CD4-positive, alpha-beta T cell treated with Interleukin-4 for 4 hours (primary cell): ENCODE data around the gene ZNF710.

Experiments used
- DNase-seq: peaks from one replicate; pipeline ENCODE4 v3.0.0-alpha.2; 2020

ZNF710 gene

DNA sequence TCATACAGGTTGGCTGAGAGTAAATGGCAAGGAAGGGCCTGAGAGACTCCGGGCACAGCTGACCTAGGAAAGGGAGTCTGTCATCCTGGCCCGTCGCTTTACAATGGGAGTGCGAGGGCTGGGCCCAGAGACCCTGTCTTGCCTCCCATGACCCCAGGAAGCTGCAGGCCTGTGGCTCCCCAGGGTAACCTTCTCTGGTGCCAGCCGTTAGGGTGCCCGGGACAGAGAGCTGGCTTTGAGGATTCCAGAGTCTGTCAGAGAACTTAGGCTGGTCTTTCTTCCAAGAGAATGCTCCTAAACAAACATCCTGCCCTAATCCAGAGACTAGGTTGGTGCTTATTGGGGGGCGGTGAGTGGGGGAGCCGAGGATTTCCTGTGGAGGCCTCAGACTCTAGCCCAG lies 18.5 kb downstream of the ZNF710 start:
- no peak for DNase-seq

GRCh38 chr15:90020021-90020735 lies 19.1 kb downstream of the ZNF710 start:
- no peak for DNase-seq

GRCh38 chr15:90020936-90021507 lies 19.9 kb downstream of the ZNF710 start:
- DNase-seq = no peak

DNA sequence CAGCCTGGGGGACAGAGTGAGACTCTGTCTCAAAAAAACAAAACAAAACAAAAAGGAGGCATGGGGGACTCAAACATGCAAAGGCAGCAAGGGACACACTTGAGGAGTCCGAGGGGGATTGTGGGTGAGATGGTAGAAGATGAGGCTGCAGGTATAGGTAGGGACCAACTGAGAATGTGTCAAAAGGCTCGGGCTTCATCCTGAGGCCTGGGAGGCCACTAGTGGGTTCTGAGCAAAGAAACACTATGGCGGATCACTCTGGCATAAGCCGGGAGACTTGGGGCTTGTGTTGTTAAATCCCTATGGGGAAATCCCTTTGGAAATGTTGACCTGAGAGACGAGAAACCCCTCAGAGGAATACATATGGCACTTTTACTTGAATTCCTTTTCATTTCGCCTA lies 21.2 kb downstream of the ZNF710 start:
- no peak for DNase-seq

DNA sequence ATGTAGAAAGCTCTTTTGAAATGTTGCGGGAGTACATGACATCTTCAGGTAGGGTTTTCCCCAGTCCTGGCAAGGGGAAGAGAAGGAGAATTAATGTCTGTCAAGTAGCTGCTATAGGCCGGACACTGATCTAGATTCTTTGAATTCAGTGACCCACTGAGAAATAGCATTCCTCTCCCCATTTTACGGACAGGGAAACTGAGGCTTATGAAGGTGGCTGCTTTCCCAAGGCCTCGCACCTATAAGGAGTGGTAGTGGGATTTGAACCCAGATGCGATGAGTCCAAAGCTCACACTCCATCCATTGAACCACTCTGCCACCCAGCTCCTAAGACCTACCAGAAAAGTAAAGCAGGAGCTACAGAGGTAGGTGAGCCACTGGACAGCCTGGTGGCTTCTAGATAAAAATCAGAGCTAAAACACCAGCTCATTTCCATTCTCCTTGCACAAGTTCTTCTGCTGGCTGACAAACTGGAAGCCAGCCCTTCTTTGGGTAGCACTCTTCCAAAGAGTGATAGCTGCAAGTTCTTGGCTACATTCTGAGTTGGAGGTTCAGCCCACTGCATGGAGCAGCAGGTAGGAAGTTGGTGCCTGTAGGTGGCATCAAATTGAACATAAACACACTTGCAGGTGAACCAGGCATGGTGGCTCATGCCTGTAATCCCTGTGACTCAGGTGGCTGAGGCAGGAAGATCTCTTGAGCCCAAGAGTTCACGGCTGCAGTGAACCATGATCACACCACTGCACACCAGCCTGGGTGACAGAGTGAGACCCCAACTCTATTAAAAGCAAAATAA lies 22.0 kb downstream of the ZNF710 start:
- DNase-seq = no peak

DNA sequence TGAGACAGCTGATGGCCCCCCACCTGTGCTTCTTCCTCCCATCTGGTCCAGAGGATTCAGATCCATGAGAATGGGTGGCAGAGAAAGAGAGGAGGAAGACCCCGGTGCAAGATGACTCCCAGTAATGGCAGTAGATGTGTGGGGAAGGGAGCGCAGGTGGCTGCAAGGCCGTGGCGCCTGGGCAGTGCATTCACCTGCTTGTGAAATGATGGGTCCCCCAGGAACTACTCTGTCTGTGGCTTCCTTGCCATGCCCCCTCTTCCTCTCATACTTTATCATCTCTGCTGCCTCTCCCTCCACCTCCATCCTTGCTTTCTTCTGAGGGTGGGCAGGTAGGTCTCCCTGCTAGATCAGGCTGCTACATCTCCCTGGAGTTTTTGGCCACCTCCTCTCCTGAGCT lies 23.3 kb downstream of the ZNF710 start:
- no peak for DNase-seq

DNA sequence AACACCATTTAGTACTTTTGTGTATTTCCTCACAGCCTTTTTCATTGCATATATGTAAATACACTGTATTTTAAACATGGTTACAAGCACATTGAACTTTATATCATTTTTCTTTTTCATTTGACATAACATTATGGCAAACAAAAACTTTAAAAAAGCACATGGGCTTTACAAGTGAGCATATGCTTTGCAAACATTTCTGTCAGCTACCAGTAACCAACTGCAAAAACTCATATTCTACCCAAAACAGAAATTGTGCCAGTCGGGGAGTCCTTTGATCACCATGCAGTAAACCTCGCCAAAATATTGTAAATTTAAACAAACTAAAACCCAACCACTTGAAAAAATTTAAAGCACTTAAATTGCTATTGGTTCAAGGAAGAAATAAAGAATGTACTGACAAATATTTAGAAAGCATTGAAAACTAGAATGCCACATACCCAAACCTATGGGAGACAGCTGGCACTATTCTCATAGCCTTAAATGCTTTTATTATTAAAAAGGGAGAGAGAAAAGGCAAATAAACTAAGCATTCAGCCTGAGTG lies 24.4 kb downstream of the ZNF710 start:
- no peak for DNase-seq

- DNase-seq = no peak
Measured at GRCh38 chr15:90028376-90028944, 27.3 kb downstream of the ZNF710 start.

DNA sequence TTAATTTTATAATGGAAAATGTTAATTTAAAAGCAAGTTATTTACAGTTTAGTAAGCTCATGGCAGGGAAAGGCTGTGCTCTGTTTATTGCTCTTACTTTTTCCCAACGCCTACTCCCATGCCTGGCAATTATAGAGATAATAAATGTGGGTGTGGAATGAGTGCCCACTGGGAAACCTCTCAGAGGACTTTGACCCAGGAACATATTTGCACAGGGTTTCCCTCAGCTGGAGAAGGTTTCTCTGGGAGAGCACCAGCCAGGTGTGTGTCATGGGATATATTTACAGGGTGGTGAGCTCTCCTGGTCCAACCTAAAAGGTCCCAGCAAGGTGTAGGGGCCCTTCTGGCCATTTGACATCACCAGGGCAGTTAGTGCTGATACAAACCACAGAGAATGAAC lies 27.9 kb downstream of the ZNF710 start:
- no peak for DNase-seq

DNA sequence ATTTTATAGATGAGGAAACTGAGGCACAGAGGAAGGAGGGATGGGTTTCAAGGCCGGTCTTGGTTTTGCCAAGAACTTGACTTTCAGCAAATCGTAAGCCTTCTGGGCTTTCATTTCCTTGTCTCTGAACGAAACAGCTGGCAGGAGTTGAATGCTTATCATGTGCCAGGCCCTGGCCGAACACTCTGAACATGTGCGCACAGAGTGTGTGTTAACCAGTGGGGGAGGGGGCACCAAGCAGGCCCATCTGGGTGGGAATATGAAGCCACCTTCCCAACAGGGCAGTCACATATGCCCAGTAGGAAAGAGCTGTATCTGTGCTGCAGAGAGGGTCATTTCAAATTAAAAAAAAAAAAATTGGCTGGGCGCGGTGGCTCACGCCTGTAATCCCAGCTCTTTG lies 29.3 kb downstream of the ZNF710 start:
- no peak for DNase-seq

DNA sequence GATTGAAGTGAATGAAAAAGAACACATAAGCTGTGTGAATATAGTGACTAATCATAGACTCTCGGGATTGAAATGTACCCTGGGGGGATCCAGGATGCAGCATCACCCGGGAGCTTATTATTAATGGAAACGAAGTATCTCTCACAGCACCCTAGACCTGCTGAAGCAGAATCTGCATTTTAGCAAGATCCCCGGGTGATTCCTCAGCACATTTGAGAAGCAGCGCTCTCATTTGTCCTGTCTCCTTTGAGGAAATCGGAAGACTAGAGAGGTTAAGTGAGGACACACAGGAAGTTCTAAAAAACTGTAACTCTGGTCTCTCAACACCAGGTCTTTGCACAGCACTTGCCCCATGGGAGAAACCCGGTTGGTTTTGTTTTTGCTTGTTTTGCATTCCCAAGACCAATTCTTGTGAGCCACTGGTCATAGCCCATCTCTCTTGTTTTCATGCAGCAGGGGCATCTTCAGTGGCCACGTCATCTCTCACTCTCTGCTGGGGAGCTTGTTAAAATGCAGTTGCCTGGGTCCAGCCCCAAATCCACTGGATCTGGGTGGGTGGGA lies 30.2 kb downstream of the ZNF710 start:
- no peak for DNase-seq

- DNase-seq = no peak
Measured at GRCh38 chr15:90033006-90033405, 31.9 kb downstream of the ZNF710 start.

DNA sequence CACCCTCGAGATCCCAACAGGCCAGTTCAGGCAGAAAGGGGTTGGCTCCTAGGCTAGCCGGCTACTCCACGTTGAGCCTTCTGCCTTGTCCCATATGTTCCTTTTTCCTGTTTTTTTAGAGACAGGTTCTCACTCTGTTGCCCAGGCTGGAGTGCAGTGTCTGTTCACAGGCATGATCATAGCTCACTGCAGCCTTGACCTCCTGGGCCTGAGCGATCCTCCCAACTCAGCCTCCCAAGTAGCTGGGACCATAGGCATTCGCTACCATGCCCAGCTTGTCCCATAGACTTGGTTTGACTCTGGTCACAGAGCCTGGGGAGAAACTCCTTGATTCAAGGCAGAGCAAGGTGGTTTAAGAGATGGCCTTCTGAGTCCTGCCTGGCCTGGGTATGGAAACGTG lies 32.3 kb downstream of the ZNF710 start:
- no peak for DNase-seq

GRCh38 chr15:90035095-90035839 lies 34.1 kb downstream of the ZNF710 start:
- no peak for DNase-seq

GRCh38 chr15:90035840-90036230 lies 34.7 kb downstream of the ZNF710 start:
- DNase-seq = no peak

DNA sequence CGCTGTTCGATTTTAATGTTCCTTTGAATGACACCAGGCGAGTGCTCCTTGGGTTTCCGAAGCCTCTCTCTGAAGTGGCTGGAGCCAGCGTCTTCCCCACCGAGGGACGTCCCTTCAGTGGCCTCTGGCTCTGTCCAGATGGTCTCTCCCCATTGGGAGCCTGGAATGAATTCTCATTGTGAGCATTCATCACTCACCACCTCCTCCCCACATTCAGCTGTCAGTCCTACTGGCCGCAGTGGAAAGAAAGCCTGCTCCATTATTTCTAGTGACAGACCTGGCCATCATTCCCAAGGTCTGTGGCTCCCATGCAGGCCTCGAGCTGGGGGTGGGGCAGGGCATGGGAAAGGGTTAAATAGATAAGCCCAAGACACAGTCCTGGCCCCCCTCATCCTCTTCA lies 35.2 kb downstream of the ZNF710 start:
- no peak for DNase-seq

DNA sequence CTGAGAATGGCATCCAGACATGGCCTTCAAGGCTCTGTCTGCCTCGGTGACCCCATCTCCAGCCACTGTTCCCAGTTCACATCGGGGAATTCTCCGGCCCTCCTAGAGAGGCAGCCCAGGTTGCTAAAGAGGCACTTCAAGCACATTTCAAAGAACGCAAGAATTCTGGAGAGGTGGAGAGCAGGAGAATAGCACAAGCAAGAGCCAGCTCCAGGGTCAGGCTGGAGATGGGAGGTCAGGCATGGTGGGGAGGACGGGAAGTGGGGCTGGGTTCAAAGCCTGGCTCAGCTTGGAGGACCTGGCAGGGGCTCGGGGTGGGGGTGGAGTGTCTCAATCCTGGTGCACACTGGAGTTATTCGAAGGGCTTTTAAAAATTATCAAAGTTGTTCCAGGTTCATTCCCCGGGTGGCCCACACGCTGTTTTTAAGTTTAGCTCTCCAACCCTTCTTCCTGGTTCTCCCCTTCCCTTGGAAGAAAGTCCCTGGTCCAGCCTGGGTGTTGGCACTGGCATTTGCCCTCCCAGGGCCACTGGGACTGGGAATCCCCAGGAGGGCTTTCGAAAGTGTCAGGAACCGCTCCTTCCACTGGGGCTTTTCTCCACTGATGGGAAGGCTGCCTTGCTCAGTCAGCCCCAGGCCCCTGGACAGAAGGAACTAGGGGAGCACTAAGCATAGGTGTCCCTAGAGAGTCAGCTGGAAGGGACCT lies 35.8 kb downstream of the ZNF710 start:
- no peak for DNase-seq

GRCh38 chr15:90037511-90037860 lies 36.4 kb downstream of the ZNF710 start:
- no peak for DNase-seq

GRCh38 chr15:90037961-90038631 lies 37.0 kb downstream of the ZNF710 start:
- peak; percentile 51 for DNase-seq

- no peak for DNase-seq
Measured at GRCh38 chr15:90038632-90039095, 37.5 kb downstream of the ZNF710 start.

DNA sequence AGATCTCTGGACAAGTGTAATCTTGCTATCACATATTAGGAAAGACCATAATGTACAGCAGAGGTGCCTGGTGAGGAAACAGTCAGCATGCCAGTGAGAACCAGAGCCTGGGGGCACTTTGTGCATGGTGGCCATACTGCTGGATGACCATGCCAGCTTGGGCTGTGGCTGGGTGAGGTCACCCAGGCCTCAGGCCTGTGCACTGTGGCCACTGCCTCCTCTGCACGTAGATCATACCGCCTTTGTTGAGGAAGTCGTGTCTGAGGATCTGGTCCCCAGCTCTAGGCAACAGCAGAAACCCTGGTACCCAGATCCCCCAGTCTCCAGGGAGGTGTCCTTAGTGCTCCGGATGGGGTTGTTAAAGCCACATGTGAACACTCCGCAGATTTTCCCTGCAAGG lies 38.9 kb downstream of the ZNF710 start:
- no peak for DNase-seq
